HG03457 (cell line): ENCODE measurements around the gene HOXC11.

Source experiments
- ATAC-seq: cut with Tn5 transposase; IDR thresholded peaks from one replicate; pipeline ENCODE4 v1.9.1; 2021; ENCODE audit warnings: moderate number of reproducible peaks; ENCODE audit not compliant: unreplicated experiment

HOXC11 gene

GRCh38 chr12:53971686-53972085 lies 1.2 kb upstream of the HOXC11 start:
- ATAC-seq = no peak

- no peak for ATAC-seq
Measured at GRCh38 chr12:53972152-53972702, 699 bp upstream of the HOXC11 start.

GRCh38 chr12:53973236-53974042 lies 513 bp downstream of the HOXC11 start:
- no peak for ATAC-seq

GRCh38 chr12:53974084-53975063 lies 1.4 kb downstream of the HOXC11 start, which contains the start of gene HOTAIR:
HOTAIR (minus strand) TSS chr12:53974954.
- no peak for ATAC-seq

- ATAC-seq = no peak
Measured at GRCh38 chr12:53975064-53975471, 2.1 kb downstream of the HOXC11 start.

GRCh38 chr12:53975479-53976152 lies 2.7 kb downstream of the HOXC11 start:
- ATAC-seq = no peak

- no peak for ATAC-seq
Measured at GRCh38 chr12:53976172-53976822, 3.4 kb downstream of the HOXC11 start.

- no peak for ATAC-seq
Measured at GRCh38 chr12:53976823-53977595, 4.1 kb downstream of the HOXC11 start.

- ATAC-seq = no peak
Measured at GRCh38 chr12:53977596-53978445, 4.9 kb downstream of the HOXC11 start.

GRCh38 chr12:53978477-53979356 lies 5.8 kb downstream of the HOXC11 start:
- no peak for ATAC-seq

- ATAC-seq = no peak
Measured at GRCh38 chr12:53980104-53980801, 7.3 kb downstream of the HOXC11 start.

- no peak for ATAC-seq
Measured at GRCh38 chr12:53980802-53981496, 8.0 kb downstream of the HOXC11 start.

- ATAC-seq = no peak
Measured at GRCh38 chr12:53981634-53982565, 9.0 kb downstream of the HOXC11 start.

GRCh38 chr12:53982648-53983567 lies 10.0 kb downstream of the HOXC11 start:
- no peak for ATAC-seq
